H1 (cell line): Measurements from ENCODE around the gene TXLNB. TPM values are rescaled to one million over a fixed set of nuclear protein-coding genes. Genes with fewer than 3 reads are reported as not detected.

Experiments
- CTCF ChIA-PET: fragments of 300-600 bp; sonication (Branson Sonifier 250); formaldehyde crosslinking; loops from one replicate; lab custom pipeline; 2021; ENCODE audit not compliant: partially characterized antibody; lab: Charles Lee
- POLR2A ChIA-PET: fragments of 300-600 bp; sonication (Branson Sonifier 250); formaldehyde crosslinking; loops from one replicate; lab custom pipeline; 2021; ENCODE audit warnings: inconsistent platforms; ENCODE audit not compliant: partially characterized antibody; lab: Charles Lee
- DNase-seq, 2 experiments: peaks; one replicate each; pipeline versions ENCODE4 v3.0.0 to v3.0.0-alpha.2; 2010 to 2022; ENCODE audit warnings: low spot score in 2 of 2, low read depth in 1 of 2, mixed read lengths in 1 of 2
- FAIRE-seq: peaks from 2 replicates; lab custom pipeline; 2011; peaks lifted over from hg19 to GRCh38; lab: Jason Lieb, UNC
- H2AFZ ChIP-seq: 2 replicates; pipeline ENCODE4 v1.8.1; 2012; ENCODE audit warnings: low read length, inconsistent platforms
- H2AK5ac ChIP-seq: 2 replicates; pipeline ENCODE4 v1.6.1; 2013; ENCODE audit warnings: low read depth, low read length
- H2BK120ac ChIP-seq: replicated peaks from 2 replicates; pipeline ENCODE3; 2013; ENCODE audit warnings: low read depth, low read length, inconsistent platforms
- H2BK12ac ChIP-seq: 2 replicates; pipeline ENCODE4 v1.6.1; 2013; ENCODE audit warnings: low read depth, low read length
- H2BK15ac ChIP-seq: 2 replicates; pipeline ENCODE4 v1.6.1; 2013; ENCODE audit warnings: low read length
- H2BK20ac ChIP-seq: 2 replicates; pipeline ENCODE4 v1.6.1; 2013; ENCODE audit warnings: low read length
- H2BK5ac ChIP-seq: 2 replicates; pipeline ENCODE4 v1.6.1; 2013; ENCODE audit warnings: low read depth, low read length
- H3K14ac ChIP-seq: 2 replicates; pipeline ENCODE4 v1.6.1; 2013; ENCODE audit warnings: inconsistent platforms; ENCODE audit not compliant: insufficient read length
- H3K18ac ChIP-seq: 2 replicates; pipeline ENCODE4 v1.6.1; 2013; ENCODE audit warnings: low read length; ENCODE audit errors: extremely low read depth
- H3K23ac ChIP-seq: 2 replicates; pipeline ENCODE4 v1.6.1; 2013; ENCODE audit warnings: inconsistent platforms; ENCODE audit not compliant: insufficient read length
- H3K23me2 ChIP-seq: 2 replicates; pipeline ENCODE4 v1.6.1; 2013; ENCODE audit warnings: low read depth, low read length
- H3K27ac ChIP-seq: 2 replicates; pipeline ENCODE4 v1.6.1; 2011; ENCODE audit warnings: low read depth, low read length, inconsistent platforms
- H3K27me3 ChIP-seq, 4 experiments: replicated peaks in 1 of 4; 1 replicate in 1 of 4; 2 replicates in 3 of 4; pipeline versions ENCODE4 v1.6.1 to v1.8.1; 2011 to 2013; ENCODE audit warnings: low read length in 3 of 4, mild to moderate bottlenecking in 3 of 4, inconsistent platforms in 2 of 4, mixed read lengths in 2 of 4, moderate library complexity in 1 of 4; ENCODE audit not compliant: control insufficient read depth in 3 of 4, insufficient read depth in 3 of 4; ENCODE audit errors: extremely low read depth in 1 of 4
- H3K36me3 ChIP-seq, 4 experiments: 2 replicates each; pipeline versions ENCODE4 v1.6.1 to v1.8.1; 2011 to 2013; ENCODE audit warnings: mild to moderate bottlenecking in 4 of 4, low read length in 3 of 4, moderate library complexity in 2 of 4, control low read depth in 1 of 4, inconsistent platforms in 1 of 4; ENCODE audit not compliant: insufficient read depth in 4 of 4, control insufficient read depth in 2 of 4
- H3K4ac ChIP-seq: replicated peaks from 2 replicates; pipeline ENCODE3; 2013; ENCODE audit warnings: low read length, low read depth, mixed read lengths, inconsistent platforms; ENCODE audit not compliant: insufficient read length
- H3K4me1 ChIP-seq, 4 experiments: replicated peaks in 1 of 4; 1 replicate in 1 of 4; 2 replicates in 3 of 4; pipeline versions ENCODE4 v1.6.1 to v1.8.1; 2011 to 2013; ENCODE audit warnings: low read length in 3 of 4, inconsistent platforms in 2 of 4, mixed read lengths in 1 of 4; ENCODE audit not compliant: insufficient read depth in 4 of 4, control insufficient read depth in 3 of 4
- H3K4me2 ChIP-seq, 2 experiments: 2 replicates each; pipeline versions ENCODE4 v1.6.1 to v1.8.1; 2011 to 2013; ENCODE audit warnings: low read depth in 2 of 2, low read length in 2 of 2, control low read depth in 1 of 2, inconsistent platforms in 1 of 2, mild to moderate bottlenecking in 1 of 2; ENCODE audit not compliant: insufficient read depth in 1 of 2
- H3K4me3 ChIP-seq, 4 experiments: fragments of 200-600, 300-600 bp in 1 of 4; sonication (generic), shearing (Covaris generic), sonication (Bioruptor Twin) in 1 of 4; 2 replicates each; pipeline versions ENCODE4 v1.5.1 to v1.8.1; 2011 to 2016; ENCODE audit warnings: low read length in 4 of 4, low read depth in 3 of 4, control low read depth in 2 of 4, inconsistent platforms in 2 of 4, mild to moderate bottlenecking in 2 of 4, mixed read lengths in 1 of 4, moderate library complexity in 1 of 4; ENCODE audit not compliant: insufficient read depth in 2 of 4; ENCODE audit errors: extremely low read depth in 1 of 4
- H3K56ac ChIP-seq: replicated peaks from 2 replicates; pipeline ENCODE3; 2013; ENCODE audit warnings: low read depth, mild to moderate bottlenecking, mixed read lengths, low read length, inconsistent platforms; ENCODE audit not compliant: insufficient read length
- H3K79me1 ChIP-seq: 2 replicates; pipeline ENCODE4 v1.6.1; 2013; ENCODE audit warnings: low read depth, low read length, control low read depth
- H3K79me2 ChIP-seq, 2 experiments: 2 replicates each; pipeline versions ENCODE4 v1.6.1 to v1.8.1; 2012 to 2013; ENCODE audit warnings: low read length in 2 of 2, mild to moderate bottlenecking in 2 of 2, inconsistent platforms in 1 of 2; ENCODE audit not compliant: insufficient read depth in 2 of 2, control insufficient read depth in 1 of 2
- H3K9ac ChIP-seq, 4 experiments: replicated peaks in 1 of 4; 1 replicate in 1 of 4; 2 replicates in 3 of 4; pipeline versions ENCODE4 v1.6.1 to v1.8.1; 2011 to 2013; ENCODE audit warnings: low read depth in 3 of 4, low read length in 3 of 4, control low read depth in 2 of 4, mild to moderate bottlenecking in 2 of 4, moderate library complexity in 2 of 4, inconsistent platforms in 1 of 4; ENCODE audit errors: extremely low read depth in 1 of 4
- H3K9me3 ChIP-seq, 2 experiments: 2 replicates each; pipeline versions ENCODE4 v1.6.1 to v1.8.1; 2012 to 2013; ENCODE audit warnings: mild to moderate bottlenecking in 2 of 2, moderate library complexity in 2 of 2, control low read depth in 1 of 2, inconsistent platforms in 1 of 2, low read depth in 1 of 2, low read length in 1 of 2, mixed read lengths in 1 of 2; ENCODE audit not compliant: insufficient read depth in 2 of 2
- H4K20me1 ChIP-seq, 2 experiments: replicated peaks in 1 of 2; 2 replicates each; pipeline versions ENCODE3 to v1.8.1; 2011 to 2013; ENCODE audit warnings: inconsistent platforms in 2 of 2, low read length in 2 of 2, mild to moderate bottlenecking in 1 of 2; ENCODE audit not compliant: insufficient read depth in 2 of 2, control insufficient read depth in 1 of 2
- H4K5ac ChIP-seq: 2 replicates; pipeline ENCODE4 v1.6.1; 2013; ENCODE audit warnings: low read length, low read depth, mixed read lengths, inconsistent platforms; ENCODE audit not compliant: insufficient read length
- H4K8ac ChIP-seq: 2 replicates; pipeline ENCODE4 v1.8.0; 2013; ENCODE audit warnings: mild to moderate bottlenecking, moderate library complexity, low read length, inconsistent platforms; ENCODE audit not compliant: insufficient read depth; ENCODE audit errors: extremely low read depth
- H4K91ac ChIP-seq: replicated peaks from 2 replicates; pipeline ENCODE3; 2013; ENCODE audit warnings: low read length, mixed read lengths, inconsistent platforms; ENCODE audit not compliant: insufficient read length
- BACH1 ChIP-seq: IDR thresholded peaks from 2 replicates; pipeline ENCODE4 v1.6.1; 2012; ENCODE audit warnings: low read length, improper control_type of control experiment
- CBX5 ChIP-seq: fragments of 300-800, 300-1000 bp; sonication (generic); IDR thresholded peaks from 2 replicates; pipeline ENCODE4 v1.7.1; 2016; ENCODE audit warnings: antibody characterized with exemption, low read length, low read depth
- CREB1 ChIP-seq: IDR thresholded peaks from 2 replicates; pipeline ENCODE4 v1.6.1; 2012; ENCODE audit warnings: inconsistent platforms
- JUND ChIP-seq: IDR thresholded peaks from 2 replicates; pipeline ENCODE4 v1.6.1; 2011; ENCODE audit warnings: mild to moderate bottlenecking, improper control_type of control experiment, low read length
- POU5F1 ChIP-seq: IDR thresholded peaks from 2 replicates; pipeline ENCODE4 v1.6.1; 2011; ENCODE audit warnings: low read depth, mild to moderate bottlenecking, low read length, moderate library complexity
- RFX5 ChIP-seq: IDR thresholded peaks from 2 replicates; pipeline ENCODE4 v1.6.1; 2011; ENCODE audit warnings: low read depth, low read length, improper control_type of control experiment, borderline replicate concordance
- RNF2 ChIP-seq: fragments of 200-900, 300-1000 bp; sonication (generic); IDR thresholded peaks from 2 replicates; pipeline ENCODE4 v1.7.1; 2016; ENCODE audit warnings: borderline replicate concordance, low read depth, mild to moderate bottlenecking, antibody characterized with exemption, low read length; ENCODE audit not compliant: poor library complexity, severe bottlenecking; ENCODE audit errors: missing control alignments
- SAP30 ChIP-seq: fragments of 300-600 bp; sonication (generic); IDR thresholded peaks from 2 replicates; pipeline ENCODE4 v1.7.1; 2012; ENCODE audit warnings: low read length, moderate library complexity, mild to moderate bottlenecking, inconsistent platforms; ENCODE audit not compliant: insufficient read depth, insufficient replicate concordance
- SIN3A ChIP-seq, 2 experiments: IDR thresholded peaks in 1 of 2; conservative IDR thresholded peaks in 1 of 2; 2 replicates each; pipeline ENCODE4 v1.6.1; 2011 to 2012; ENCODE audit warnings: low read length in 2 of 2, improper control_type of control experiment in 1 of 2, low read depth in 1 of 2, mild to moderate bottlenecking in 1 of 2
- SP1 ChIP-seq: IDR thresholded peaks from 2 replicates; pipeline ENCODE4 v1.6.1; 2011; ENCODE audit warnings: low read depth, low read length
- WGBS, 2 experiments: shearing (Covaris generic) in 1 of 2; methylation state at CpG; one replicate each; pipeline versions ENCODE4 v1.1.6 to v1.1.7; 2013 to 2015; ENCODE audit warnings: low lambda C conversion rate in 2 of 2, mixed read lengths in 2 of 2, inconsistent platforms in 1 of 2, low coverage in 1 of 2, missing lambda C conversion rate in 1 of 2; ENCODE audit not compliant: insufficient replicate concordance in 2 of 2, insufficient coverage in 1 of 2, insufficient read length in 1 of 2; ENCODE audit errors: extremely low coverage in 1 of 2, missing lambda C conversion rate in 1 of 2; 5-methylcytosine and 5-hydroxymethylcytosine counted together
- polyA plus RNA-seq, 7 experiments: library from polyadenylated mRNA; depleted of rRNA in 3 of 7; stranded (reverse) in 5 of 7; unstranded in 2 of 7; fragments of >200 nt in 5 of 7; fragments of 200-250 nt in 2 of 7; gene quantifications; 1 replicate in 5 of 7; 2 replicates in 1 of 7; 4 replicates in 1 of 7; pipeline versions ENCODE4 v1.2.1 to v1.2.3, GENCODE V29; 2011 to 2013; ENCODE audit warnings: missing spikeins in 2 of 7, mixed read lengths in 2 of 7
- total RNA-seq: library from RNA; stranded (reverse); fragmentation: NEBNext Ultra II Directional; extraction: Animal tissue kit (Norgen Biotek cat#: 25700); gene quantifications from 2 replicates; pipeline ENCODE4 v1.2.1, GENCODE V29; 2021
- TF ChIP-seq, protein P1 (sequence below): IDR thresholded peaks from 2 replicates; pipeline ENCODE4 v1.6.1; 2012; ENCODE audit warnings: low read length, inconsistent platforms
- TF ChIP-seq, protein P2 (sequence below): IDR thresholded peaks from 2 replicates; pipeline ENCODE4 v1.6.1; 2011; ENCODE audit warnings: low read length, improper control_type of control experiment

Gene TXLNB
- total and polyA plus RNA-seq, 2 of the 8 experiments (the other 6 are each of a cell fraction or from before 2014, with no cell fraction given), result 0.05 to 0.17 TPM

- Histone ChIP-seq H2BK120ac (no peak overlapping the region), H4K20me1 (no peaks in the 10 kb centered on the region), H2AFZ (no peak overlapping the region), H3K14ac (no peak overlapping the region), H3K27ac (no peak overlapping the region), H3K4ac (no peak overlapping the region), H3K23me2 (no peaks in the 10 kb centered on the region), H2BK12ac (no peak overlapping the region), H3K18ac (no peak overlapping the region), H2BK5ac (no peak overlapping the region), H4K8ac (no peak overlapping the region), H3K79me2 (no peaks in the 10 kb centered on the region), H3K23ac (no peak overlapping the region), H3K56ac (no peak overlapping the region), H4K91ac (no peak overlapping the region), H3K4me3 (no peak overlapping the region), H3K79me1 (no peaks in the 10 kb centered on the region), H3K9me3 (no peaks in the 10 kb centered on the region), H3K27me3 (no peaks in the 10 kb centered on the region), H3K4me2 (no peak overlapping the region), H3K9ac (no peak overlapping the region), H2BK20ac (no peak overlapping the region), H4K5ac (no peak overlapping the region), H3K4me1 (no peaks in the 10 kb centered on the region), H2BK15ac (no peak overlapping the region), H2AK5ac (no peak overlapping the region), H3K36me3 (no peaks in the 10 kb centered on the region)
- POLR2A ChIA-PET, result no interaction called here
- CTCF ChIA-PET, result no interaction called here
- no peak for DNase-seq
- no peak for FAIRE-seq
- WGBS, 2 experiments, result 74% methylated on average over 5 of the region's 5 CpGs; no CpG with 5 or more reads in 1 of the 2 experiments
- TF ChIP-seq, protein P1, sequence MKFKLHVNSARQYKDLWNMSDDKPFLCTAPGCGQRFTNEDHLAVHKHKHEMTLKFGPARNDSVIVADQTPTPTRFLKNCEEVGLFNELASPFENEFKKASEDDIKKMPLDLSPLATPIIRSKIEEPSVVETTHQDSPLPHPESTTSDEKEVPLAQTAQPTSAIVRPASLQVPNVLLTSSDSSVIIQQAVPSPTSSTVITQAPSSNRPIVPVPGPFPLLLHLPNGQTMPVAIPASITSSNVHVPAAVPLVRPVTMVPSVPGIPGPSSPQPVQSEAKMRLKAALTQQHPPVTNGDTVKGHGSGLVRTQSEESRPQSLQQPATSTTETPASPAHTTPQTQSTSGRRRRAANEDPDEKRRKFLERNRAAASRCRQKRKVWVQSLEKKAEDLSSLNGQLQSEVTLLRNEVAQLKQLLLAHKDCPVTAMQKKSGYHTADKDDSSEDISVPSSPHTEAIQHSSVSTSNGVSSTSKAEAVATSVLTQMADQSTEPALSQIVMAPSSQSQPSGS, result no peak
- TF ChIP-seq RNF2 (no peak), CREB1 (no peak), BACH1 (no peak), SIN3A (conservative IDR thresholded peaks at IDR 0.05 in 1 of 2, IDR thresholded peaks at IDR 0.05 in 1 of 2; ENCODE audit: low read depth in 1 of 2, low read length in 2 of 2) (no peak), CBX5 (no peak), SAP30 (no peak), RFX5 (no peak), JUND (no peak), POU5F1 (no peak), SP1 (no peak)
- TF ChIP-seq, protein P2, sequence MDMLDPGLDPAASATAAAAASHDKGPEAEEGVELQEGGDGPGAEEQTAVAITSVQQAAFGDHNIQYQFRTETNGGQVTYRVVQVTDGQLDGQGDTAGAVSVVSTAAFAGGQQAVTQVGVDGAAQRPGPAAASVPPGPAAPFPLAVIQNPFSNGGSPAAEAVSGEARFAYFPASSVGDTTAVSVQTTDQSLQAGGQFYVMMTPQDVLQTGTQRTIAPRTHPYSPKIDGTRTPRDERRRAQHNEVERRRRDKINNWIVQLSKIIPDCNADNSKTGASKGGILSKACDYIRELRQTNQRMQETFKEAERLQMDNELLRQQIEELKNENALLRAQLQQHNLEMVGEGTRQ, result no peak
Observed at GRCh38 chr6:139337830-139338229, 46.0 kb upstream of the TXLNB start.
